Fibroblast of the aortic adventitia (primary cell): ENCODE results near the gene DEAF1. TPM values are rescaled to one million over a fixed set of nuclear protein-coding genes. Genes with fewer than 3 reads are reported as not detected.

Experiments
- DNase-seq: peaks from one replicate; pipeline ENCODE4 v3.0.0-alpha.2; 2010; ENCODE audit warnings: low read depth
- H3K4me3 ChIP-seq: 2 replicates; pipeline ENCODE4 v1.5.1; 2011; ENCODE audit warnings: low read depth, mild to moderate bottlenecking, control low read depth, low read length, moderate library complexity
- total RNA-seq: library from RNA; depleted of rRNA; stranded (reverse); fragments of >200 nt; gene quantifications from 2 replicates; pipeline ENCODE4 v1.2.3, GENCODE V29; 2012; ENCODE audit warnings: low replicate concordance
- TF ChIP-seq, protein P1 (sequence below): IDR thresholded peaks from 2 replicates; pipeline ENCODE4 v1.5.1; 2011; ENCODE audit warnings: mild to moderate bottlenecking, low read length, control low read depth, inconsistent platforms; ENCODE audit not compliant: insufficient read depth

Gene DEAF1
- total RNA-seq, 1 donor, result 40.0 TPM

GRCh38 chr11:620935-621814, 73.8 kb downstream of the DEAF1 start:
- TF ChIP-seq, protein P1, sequence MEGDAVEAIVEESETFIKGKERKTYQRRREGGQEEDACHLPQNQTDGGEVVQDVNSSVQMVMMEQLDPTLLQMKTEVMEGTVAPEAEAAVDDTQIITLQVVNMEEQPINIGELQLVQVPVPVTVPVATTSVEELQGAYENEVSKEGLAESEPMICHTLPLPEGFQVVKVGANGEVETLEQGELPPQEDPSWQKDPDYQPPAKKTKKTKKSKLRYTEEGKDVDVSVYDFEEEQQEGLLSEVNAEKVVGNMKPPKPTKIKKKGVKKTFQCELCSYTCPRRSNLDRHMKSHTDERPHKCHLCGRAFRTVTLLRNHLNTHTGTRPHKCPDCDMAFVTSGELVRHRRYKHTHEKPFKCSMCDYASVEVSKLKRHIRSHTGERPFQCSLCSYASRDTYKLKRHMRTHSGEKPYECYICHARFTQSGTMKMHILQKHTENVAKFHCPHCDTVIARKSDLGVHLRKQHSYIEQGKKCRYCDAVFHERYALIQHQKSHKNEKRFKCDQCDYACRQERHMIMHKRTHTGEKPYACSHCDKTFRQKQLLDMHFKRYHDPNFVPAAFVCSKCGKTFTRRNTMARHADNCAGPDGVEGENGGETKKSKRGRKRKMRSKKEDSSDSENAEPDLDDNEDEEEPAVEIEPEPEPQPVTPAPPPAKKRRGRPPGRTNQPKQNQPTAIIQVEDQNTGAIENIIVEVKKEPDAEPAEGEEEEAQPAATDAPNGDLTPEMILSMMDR, result no peak
- H3K4me3 ChIP-seq, result no peak overlapping the region
- no peak for DNase-seq

DNA sequence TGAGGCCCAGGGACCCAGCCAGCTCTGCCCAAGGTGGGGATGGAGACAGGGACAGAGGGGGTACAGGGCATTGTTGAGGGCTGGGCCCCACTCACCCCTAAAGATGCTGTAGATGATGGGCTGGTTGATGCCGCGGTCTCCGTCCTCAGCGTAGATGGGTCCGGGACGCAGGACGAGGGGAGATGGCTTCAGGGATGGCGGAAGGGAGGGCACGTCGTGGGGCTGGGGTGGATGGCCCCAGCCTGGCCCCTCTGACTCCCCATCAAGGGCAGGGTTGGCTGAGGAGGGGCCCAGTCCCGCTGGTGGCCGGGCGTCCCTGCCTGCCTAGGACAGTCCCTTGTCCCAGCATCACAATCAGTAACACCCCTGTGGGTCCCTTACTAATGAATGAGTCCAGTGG, 74.8 kb downstream of the DEAF1 start:
- TF ChIP-seq, protein P1, result no peak
- H3K4me3 ChIP-seq, result no peak overlapping the region
- DNase-seq, result no peak

DNA sequence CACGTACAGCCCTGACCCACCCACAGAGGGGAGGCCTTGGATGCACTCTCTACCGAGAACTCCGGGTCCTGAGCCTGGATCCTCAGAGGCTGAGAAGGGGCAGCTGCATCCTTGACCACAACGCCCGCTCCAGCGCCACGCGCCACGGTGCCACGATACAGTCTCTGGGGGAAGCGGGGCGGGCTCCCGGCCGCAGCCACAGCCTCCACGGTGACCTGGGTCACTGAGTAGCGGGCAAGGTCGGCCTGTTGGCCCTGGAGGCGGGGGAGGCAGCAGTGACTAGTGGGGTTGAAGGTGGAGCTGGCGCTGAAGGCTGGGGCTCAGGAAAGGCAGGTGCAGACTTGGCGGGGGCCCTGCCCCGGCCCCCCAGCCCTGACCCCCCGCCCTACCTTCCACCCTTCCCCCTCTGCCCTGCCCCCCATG, 75.4 kb downstream of the DEAF1 start:
- no peak for DNase-seq
- H3K4me3 ChIP-seq, result no peak overlapping the region
- TF ChIP-seq, protein P1, result no peak

GRCh38 chr11:618856-619627, 76.0 kb downstream of the DEAF1 start:
- TF ChIP-seq, protein P1, result no peak
- no peak for DNase-seq
- H3K4me3 ChIP-seq, result no peak overlapping the region

DNA sequence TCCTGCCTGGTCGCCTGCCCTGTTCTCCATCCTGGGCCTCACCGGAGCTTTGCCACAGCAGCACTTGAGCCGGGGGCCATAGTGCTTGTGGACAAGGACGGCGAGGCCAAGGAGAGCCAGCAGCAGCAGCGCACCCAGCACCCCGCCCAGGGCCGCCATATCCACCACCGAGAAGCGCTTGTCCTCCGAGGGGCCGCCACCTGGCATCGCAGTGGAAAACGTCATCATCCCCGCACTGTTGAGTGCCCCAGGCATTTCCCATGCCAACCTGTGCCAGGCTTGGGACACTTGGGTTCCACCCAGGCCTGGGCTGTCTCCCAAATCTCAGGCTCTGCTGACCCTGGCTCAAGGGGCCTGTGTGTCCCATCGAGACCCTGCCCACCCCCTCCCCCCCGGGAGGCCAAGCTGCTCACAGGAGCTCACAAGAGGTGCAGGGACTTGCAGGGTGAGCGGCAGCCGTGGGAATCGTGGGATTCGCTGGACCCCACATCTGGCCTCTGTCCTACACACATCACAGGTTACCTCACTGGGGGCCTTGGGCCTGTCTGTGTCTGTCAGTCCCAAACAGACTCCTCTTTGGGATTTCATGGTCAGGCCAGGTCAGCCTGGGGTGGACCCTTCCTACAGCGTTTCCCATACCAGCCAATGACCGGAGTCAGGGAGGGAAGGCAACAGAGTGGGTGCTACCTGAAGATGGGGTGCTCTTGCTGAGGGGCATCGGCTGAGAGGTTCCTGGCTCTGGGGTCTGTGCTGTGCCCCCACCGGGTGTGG, 76.9 kb downstream of the DEAF1 start:
- no peak for DNase-seq
- TF ChIP-seq, protein P1, result no peak
- H3K4me3 ChIP-seq, result no peak overlapping the region

DNA sequence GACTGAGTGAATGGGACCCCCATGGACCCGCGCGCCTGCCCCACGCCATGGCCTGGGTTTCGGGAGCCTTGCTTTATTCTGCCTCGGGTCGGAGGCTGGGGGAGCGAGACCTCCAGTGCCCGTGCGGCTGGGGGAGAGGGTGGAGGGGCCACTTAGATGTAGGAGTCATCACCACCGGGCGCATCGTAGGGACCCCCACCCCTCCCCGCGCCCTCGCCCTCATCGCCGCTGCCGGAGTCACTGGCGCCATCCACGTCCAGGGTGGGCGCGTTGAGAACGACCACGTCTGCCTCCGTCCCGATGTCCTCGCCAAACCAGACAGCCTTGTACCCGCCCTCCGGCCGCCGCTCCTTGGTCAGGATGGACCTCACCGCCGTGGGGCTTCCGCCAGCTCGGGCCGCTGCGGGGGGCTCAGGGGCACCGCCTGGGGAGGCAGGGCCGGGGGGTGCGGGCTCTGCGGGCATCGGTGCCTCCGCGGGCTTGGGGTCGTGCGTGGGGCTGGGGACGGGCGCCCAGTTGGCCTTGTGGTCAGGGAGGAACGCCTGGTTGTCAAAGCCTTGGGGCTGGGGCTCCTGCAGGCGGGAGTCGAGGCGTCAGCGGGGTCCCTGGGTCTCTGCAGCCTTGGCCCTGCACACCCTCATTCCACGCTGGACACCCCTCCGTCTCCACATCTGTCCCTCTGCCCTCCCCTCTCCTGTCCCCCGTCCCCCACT, 77.7 kb downstream of the DEAF1 start:
- H3K4me3 ChIP-seq, result no peak overlapping the region
- TF ChIP-seq, protein P1, result no peak
- no peak for DNase-seq
